ENCODE data around the gene MCM6. TPM values are rescaled to one million over a fixed set of nuclear protein-coding genes. Genes with fewer than 3 reads are reported as not detected.

MCM6 gene
- polyA plus RNA-seq, 1 donor from 2014 or later, result 7.0 TPM

DNA sequence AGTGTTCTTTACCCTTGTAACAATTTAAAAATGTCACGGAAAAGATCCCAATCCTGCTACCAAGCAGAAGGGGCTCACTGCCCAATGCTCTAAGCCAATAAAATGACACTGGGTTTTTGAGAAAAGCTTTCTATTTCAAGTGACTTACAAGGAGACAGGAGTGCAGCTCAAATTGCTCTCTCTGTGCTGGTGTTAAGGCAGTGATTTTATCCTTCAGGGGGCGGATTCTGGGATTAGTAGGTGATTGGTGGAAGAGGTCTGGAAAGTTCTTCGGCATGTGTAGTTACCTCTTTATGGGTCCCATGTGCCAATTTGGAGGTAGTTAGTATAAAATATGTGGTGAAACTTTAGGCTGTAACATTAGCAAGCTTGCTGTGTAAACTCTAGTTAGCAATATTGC lies 27.4 kb upstream of the MCM6 start:
- Histone ChIP-seq H3K4me3 (ENCODE audit: low read length) (no peak overlapping the region), H2AFZ (ENCODE audit: low read depth, low read length) (no peak overlapping the region), H3K36me3 (ENCODE audit: insufficient read depth, low read length) (no peaks in the 10 kb centered on the region), H3K9me3 (ENCODE audit: low read length) (no peaks in the 10 kb centered on the region), H3K4me2 (ENCODE audit: low read length) (no peak overlapping the region), H3K27ac (ENCODE audit: low read length) (no peak overlapping the region), H4K20me1 (ENCODE audit: insufficient read depth) (no peaks in the 10 kb centered on the region), H3K27me3 (ENCODE audit: insufficient read depth, low read depth, low read length) (no peaks in the 10 kb centered on the region), H3K9ac (ENCODE audit: low read length) (no peak overlapping the region), H3K9me2 (ENCODE audit: insufficient read depth, low read length) (no peaks in the 10 kb centered on the region), H3K79me2 (replicated peaks; ENCODE audit: insufficient read depth, low read length) (no peaks in the 10 kb centered on the region), H3F3A (ENCODE audit: insufficient read depth, low read length, poor library complexity, severe bottlenecking) (no peaks in the 10 kb centered on the region)
- TF ChIP-seq SMC3 (conservative IDR thresholded peaks at IDR 0.05; ENCODE audit: poor library complexity) (no peak), POLR2AphosphoS5 (IDR thresholded peaks at IDR 0.05) (no peak), TAF1 (IDR thresholded peaks at IDR 0.05; ENCODE audit: low read depth) (no peak), EP300 (conservative IDR thresholded peaks at IDR 0.05; ENCODE audit: poor library complexity, severe bottlenecking) (no peak), RAD21 (conservative IDR thresholded peaks at IDR 0.05) (no peak), MXI1 (conservative IDR thresholded peaks at IDR 0.05; ENCODE audit: poor library complexity, severe bottlenecking) (no peak), EZH2 (IDR thresholded peaks at IDR 0.05; ENCODE audit: borderline replicate concordance, insufficient read depth, low read length, poor library complexity, severe bottlenecking) (no peak)
- TF ChIP-seq, protein P1, sequence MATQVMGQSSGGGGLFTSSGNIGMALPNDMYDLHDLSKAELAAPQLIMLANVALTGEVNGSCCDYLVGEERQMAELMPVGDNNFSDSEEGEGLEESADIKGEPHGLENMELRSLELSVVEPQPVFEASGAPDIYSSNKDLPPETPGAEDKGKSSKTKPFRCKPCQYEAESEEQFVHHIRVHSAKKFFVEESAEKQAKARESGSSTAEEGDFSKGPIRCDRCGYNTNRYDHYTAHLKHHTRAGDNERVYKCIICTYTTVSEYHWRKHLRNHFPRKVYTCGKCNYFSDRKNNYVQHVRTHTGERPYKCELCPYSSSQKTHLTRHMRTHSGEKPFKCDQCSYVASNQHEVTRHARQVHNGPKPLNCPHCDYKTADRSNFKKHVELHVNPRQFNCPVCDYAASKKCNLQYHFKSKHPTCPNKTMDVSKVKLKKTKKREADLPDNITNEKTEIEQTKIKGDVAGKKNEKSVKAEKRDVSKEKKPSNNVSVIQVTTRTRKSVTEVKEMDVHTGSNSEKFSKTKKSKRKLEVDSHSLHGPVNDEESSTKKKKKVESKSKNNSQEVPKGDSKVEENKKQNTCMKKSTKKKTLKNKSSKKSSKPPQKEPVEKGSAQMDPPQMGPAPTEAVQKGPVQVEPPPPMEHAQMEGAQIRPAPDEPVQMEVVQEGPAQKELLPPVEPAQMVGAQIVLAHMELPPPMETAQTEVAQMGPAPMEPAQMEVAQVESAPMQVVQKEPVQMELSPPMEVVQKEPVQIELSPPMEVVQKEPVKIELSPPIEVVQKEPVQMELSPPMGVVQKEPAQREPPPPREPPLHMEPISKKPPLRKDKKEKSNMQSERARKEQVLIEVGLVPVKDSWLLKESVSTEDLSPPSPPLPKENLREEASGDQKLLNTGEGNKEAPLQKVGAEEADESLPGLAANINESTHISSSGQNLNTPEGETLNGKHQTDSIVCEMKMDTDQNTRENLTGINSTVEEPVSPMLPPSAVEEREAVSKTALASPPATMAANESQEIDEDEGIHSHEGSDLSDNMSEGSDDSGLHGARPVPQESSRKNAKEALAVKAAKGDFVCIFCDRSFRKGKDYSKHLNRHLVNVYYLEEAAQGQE (IDR thresholded peaks at IDR 0.05; ENCODE audit: borderline replicate concordance), result no peak
- TF ChIP-seq, protein P2, sequence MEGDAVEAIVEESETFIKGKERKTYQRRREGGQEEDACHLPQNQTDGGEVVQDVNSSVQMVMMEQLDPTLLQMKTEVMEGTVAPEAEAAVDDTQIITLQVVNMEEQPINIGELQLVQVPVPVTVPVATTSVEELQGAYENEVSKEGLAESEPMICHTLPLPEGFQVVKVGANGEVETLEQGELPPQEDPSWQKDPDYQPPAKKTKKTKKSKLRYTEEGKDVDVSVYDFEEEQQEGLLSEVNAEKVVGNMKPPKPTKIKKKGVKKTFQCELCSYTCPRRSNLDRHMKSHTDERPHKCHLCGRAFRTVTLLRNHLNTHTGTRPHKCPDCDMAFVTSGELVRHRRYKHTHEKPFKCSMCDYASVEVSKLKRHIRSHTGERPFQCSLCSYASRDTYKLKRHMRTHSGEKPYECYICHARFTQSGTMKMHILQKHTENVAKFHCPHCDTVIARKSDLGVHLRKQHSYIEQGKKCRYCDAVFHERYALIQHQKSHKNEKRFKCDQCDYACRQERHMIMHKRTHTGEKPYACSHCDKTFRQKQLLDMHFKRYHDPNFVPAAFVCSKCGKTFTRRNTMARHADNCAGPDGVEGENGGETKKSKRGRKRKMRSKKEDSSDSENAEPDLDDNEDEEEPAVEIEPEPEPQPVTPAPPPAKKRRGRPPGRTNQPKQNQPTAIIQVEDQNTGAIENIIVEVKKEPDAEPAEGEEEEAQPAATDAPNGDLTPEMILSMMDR (IDR thresholded peaks at IDR 0.05; ENCODE audit: poor library complexity, severe bottlenecking), result no peak

DNA sequence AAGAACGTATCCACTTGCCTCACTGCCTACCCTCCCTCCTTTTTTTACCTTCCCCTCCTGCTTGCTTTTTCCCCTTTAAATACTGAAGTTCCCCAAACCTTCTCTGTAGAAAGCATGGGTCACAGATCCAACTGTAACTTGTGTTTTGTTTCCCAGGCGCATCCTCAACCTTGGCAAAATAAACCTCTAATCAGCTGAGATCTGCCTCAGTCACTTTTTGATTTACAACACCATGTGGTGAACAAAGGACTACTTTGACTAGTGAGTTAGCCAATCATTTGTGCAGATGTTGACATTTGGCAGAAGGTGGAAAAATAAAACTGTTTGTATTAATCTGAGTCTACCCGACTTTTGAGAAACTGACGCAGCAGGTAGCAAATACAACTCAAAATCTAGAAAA lies 23.3 kb upstream of the MCM6 start:
- H3K9me3 ChIP-seq (ENCODE audit: low read length), result no peaks in the 10 kb centered on the region
- TF ChIP-seq POLR2AphosphoS5 (IDR thresholded peaks at IDR 0.05) (no peak), EZH2 (IDR thresholded peaks at IDR 0.05; ENCODE audit: borderline replicate concordance, insufficient read depth, low read length, poor library complexity, severe bottlenecking) (no peak), SMC3 (conservative IDR thresholded peaks at IDR 0.05; ENCODE audit: poor library complexity) (no peak), TAF1 (IDR thresholded peaks at IDR 0.05; ENCODE audit: low read depth) (no peak), EP300 (conservative IDR thresholded peaks at IDR 0.05; ENCODE audit: poor library complexity, severe bottlenecking) (no peak), RAD21 (conservative IDR thresholded peaks at IDR 0.05) (no peak), MXI1 (conservative IDR thresholded peaks at IDR 0.05; ENCODE audit: poor library complexity, severe bottlenecking) (no peak)
- TF ChIP-seq, protein P1 (IDR thresholded peaks at IDR 0.05; ENCODE audit: borderline replicate concordance), result no peak
- TF ChIP-seq, protein P2 (IDR thresholded peaks at IDR 0.05; ENCODE audit: poor library complexity, severe bottlenecking), result no peak
- no peaks in the 10 kb centered on the region for H3K36me3 ChIP-seq (ENCODE audit: insufficient read depth, low read length)
- no peak overlapping the region for H3K9ac ChIP-seq (ENCODE audit: low read length)
- no peaks in the 10 kb centered on the region for H4K20me1 ChIP-seq (ENCODE audit: insufficient read depth)
- no peak overlapping the region for H3K4me3 ChIP-seq (ENCODE audit: low read length)
- no peaks in the 10 kb centered on the region for H3F3A ChIP-seq (ENCODE audit: insufficient read depth, low read length, poor library complexity, severe bottlenecking)
- no peak overlapping the region for H3K4me2 ChIP-seq (ENCODE audit: low read length)
- no peak overlapping the region for H2AFZ ChIP-seq (ENCODE audit: low read depth, low read length)
- no peaks in the 10 kb centered on the region for H3K9me2 ChIP-seq (ENCODE audit: insufficient read depth, low read length)
- H3K27me3 ChIP-seq (ENCODE audit: insufficient read depth, low read depth, low read length), result no peaks in the 10 kb centered on the region
- H3K79me2 ChIP-seq (replicated peaks; ENCODE audit: insufficient read depth, low read length), result no peaks in the 10 kb centered on the region
- H3K27ac ChIP-seq (ENCODE audit: low read length), result no peak overlapping the region
